GM18526 (cell line): Measurements from ENCODE around the gene CHST13.

Experiments
- POLR2A ChIP-seq: IDR thresholded peaks from 3 replicates; pipeline ENCODE4 v1.6.1; 2011; ENCODE audit not compliant: insufficient read length; ENCODE audit errors: extremely low read depth

Gene CHST13

DNA sequence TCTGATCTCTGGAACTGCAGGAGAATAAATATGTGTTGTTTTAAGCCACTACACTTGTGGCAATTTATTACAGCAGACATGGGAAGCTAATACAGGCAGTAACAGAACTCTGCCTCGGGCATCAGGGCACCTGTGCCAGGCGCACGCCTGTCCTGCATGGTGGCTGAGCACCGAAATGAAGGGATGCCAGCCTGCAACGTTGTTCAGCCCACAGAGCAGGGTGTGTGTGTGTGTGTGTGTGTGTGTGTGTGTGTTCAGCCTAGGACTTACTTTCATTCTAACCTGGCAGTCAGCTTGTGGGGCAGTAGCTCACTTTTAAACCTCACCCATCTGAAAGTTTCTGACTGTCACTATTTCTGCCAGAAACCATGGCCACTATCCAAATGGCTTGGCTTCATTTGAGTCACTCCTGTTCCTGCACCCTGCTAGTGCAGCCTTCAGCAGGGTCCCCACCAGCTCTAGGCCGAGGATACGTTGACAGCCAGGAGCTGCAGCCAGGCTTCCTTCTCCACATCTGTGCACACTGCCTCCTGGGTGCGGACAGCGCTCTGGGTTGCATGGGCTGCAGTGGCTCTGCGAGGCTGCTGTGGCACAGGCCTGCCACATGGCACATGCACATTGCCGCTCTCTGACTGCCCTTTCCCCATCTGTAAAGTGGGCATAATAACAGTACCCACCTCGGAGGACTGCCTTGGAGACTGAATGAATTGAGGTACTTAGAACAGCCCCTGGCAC, 10.9 kb upstream of the CHST13 start:
- no peak for TF ChIP-seq POLR2A

DNA sequence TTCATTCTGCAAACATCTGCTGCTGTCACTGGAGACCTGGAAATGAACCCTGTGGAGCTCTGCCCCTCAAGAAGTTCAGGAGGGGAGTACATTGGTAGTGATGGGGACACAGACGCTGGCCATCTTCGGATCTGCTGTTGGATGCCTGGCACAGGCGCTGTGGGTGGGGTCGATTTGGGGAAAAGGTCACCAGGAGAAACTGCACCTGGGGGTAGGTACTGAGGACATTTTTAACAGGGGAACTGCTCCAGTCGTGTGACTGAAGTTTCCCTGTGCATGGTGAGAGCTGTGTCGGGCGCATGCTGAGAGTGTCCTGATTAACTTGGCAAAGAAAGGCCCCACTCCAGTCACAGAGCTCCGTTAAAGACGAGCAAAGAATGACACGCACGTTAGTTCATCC, 9.8 kb upstream of the CHST13 start:
- TF ChIP-seq POLR2A: no peak

DNA sequence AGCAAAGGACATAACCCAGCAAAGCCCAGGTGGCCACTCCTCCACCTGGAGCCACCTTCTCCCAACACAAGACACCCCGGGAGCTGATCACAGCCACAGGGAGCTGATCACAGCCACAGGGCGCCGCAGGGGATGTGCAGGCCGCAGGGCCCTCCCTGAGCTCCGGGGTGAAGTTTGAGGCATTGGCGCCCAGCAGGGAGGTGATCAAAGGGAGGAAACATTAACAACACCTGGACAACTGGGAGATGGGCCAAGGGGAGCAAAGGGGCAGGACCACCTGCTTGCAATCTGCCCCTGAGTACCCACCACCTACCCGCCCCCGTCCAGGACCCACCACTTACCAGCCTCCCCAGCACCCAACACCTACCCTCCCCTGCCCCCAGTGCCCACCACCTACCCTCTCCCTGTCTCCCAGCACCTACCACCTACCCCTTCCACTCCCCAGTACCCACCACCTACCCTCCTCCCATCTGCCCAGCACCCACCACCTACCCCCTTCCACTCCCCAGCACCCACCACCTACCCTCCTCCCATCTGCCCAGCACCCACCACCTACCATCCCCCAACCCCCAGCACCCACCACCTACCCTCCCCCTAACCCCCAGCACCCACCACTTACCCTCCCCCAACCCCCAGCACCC, 8.8 kb upstream of the CHST13 start:
- no peak for TF ChIP-seq POLR2A

DNA sequence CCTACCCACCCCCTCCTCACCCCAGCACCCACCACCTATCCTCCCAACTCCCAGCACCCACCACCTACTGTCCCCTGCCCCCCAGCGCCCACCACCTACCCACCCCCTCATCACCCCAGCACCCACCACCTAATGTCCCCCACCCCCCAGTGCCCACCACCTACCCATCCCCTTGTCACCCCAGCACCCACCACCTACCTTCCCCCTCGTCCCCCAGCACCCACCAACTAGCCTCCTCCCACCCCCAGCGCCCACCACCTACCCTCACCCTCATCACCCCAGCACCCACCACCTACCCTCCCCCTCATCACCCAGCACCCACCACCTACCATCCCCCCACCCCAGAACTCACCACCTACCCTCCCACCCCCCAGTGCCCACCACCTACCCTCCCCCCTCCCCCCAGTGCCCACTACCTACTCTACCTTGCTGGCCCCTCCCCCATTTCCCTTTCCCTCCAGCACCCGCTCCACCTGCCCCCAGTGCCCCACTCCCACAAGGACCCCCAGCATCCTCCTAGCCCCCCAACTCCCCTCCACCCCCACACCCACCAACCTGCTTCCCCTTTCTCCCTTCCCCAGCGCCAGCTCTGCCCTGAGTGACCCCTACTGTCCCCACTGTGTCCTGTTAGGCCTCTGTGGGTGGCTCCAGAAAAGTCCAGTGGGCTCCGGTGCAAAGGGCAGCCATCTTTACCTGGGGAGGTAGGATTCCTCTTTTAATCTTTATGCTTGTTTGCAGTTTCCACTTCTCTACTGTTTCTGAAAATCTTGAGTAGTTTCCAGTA, 7.6 kb upstream of the CHST13 start:
- no peak for TF ChIP-seq POLR2A

DNA sequence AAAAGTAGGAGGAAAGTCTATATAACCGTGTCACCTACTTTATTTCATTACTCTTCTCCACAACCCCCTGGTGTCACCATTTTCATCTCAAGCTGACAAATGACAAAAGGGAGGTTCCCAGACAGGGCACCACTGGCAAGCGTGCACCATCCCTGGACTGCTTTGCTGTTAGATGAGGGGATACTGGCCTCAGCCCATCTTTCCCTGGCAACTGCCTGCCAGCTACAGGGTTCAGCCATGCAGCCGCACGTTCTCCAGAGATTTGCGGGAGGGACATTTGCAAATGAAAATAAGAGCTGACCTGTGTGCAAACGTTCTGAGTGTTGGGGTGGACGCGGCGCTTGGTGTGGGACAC, 7.0 kb upstream of the CHST13 start:
- no peak for TF ChIP-seq POLR2A

DNA sequence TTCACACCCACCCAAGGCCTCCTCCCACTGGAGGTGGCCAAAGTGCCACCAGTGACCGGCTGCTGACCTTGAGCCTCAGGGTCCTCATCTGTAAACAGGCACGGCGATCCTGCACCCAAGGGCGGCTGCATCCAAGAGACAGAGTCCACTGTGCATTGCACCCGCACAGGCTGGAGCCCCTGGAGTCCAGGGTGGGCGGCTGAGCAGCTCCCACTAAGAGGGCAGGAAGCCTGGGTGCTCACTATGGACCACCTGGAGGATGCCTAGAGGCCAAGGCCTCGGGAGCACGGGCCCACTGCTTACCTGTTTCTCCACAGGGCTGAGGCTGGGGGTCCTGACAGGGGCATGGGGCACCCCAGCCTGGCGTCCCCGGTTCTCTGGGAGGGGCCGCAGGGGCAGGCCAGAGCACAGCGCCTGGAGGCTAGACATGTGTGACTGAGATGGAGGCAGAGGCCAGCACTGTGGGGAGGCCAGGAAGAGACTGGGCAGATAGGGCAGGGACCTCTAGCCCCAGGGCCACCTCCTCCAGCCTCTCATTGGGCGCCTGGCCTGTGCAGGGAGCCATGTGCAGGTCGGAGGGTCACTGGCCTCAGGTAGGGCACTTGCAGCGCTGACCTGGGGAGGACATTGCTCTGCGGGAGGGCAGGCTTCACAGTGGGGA, 6.5 kb upstream of the CHST13 start, which contains the start of gene UROC1:
TSS of gene UROC1 (minus strand) at position 483 of the 661 bp plus-strand sequence. CDS start at position 429, 54 bp downstream.
- no peak for TF ChIP-seq POLR2A

DNA sequence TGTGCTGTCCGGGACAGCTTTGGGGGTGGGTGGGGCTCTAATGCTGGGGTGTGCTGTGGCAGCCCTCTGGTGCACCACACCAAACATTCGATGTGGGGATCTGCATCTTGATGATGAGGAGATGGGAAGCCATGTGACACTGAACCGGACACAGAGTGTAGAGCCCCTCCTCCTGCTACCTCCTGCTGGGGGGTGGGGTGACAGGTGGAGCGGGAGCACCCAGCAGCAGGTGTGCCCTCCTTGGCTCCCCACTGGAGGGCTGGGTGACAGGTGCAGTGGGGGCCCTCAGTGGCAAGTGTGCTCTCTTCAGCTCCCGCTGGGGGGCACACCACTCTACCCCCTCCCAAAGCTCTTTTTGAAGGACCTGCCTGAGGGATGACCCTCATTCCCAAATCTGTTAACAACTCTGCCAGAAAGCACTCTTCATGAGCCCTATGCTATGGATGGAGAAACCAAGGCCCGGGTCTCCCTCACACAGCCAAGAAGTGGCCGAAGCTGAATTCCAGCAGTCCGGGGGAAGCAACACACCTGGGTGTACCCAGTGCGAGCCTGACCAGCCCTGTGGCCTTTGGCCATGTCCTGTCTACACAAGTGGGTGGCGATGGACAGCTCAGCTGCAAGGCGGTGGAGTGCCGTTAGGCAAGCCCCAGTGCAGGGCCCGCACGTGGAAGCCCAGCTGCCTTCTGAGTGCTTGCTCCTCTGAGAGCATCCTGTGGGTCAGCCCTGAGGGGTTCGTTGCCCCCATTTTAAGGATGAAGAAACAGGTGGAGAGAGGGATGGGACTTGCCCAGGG, 5.8 kb upstream of the CHST13 start:
- TF ChIP-seq POLR2A: no peak

DNA sequence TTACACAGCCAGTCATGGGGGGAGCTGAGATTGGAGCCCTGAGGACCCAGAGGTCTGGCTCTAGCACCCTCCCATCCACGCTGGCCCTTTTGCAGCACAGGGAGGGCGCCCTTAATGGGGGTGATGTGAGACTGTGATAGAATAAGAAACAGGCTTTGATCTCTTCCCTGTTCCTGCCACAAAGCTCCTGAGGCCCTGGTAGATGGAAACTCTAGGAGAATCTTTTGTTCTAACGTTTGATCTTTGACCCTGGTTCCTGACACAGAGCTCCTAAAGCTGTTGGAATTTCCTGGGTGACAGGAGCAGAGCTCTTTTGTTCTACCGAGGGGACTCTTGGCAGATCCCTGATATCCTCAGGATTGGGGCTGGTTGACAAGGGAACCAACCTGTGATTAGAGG, 5.2 kb upstream of the CHST13 start:
- TF ChIP-seq POLR2A: no peak

DNA sequence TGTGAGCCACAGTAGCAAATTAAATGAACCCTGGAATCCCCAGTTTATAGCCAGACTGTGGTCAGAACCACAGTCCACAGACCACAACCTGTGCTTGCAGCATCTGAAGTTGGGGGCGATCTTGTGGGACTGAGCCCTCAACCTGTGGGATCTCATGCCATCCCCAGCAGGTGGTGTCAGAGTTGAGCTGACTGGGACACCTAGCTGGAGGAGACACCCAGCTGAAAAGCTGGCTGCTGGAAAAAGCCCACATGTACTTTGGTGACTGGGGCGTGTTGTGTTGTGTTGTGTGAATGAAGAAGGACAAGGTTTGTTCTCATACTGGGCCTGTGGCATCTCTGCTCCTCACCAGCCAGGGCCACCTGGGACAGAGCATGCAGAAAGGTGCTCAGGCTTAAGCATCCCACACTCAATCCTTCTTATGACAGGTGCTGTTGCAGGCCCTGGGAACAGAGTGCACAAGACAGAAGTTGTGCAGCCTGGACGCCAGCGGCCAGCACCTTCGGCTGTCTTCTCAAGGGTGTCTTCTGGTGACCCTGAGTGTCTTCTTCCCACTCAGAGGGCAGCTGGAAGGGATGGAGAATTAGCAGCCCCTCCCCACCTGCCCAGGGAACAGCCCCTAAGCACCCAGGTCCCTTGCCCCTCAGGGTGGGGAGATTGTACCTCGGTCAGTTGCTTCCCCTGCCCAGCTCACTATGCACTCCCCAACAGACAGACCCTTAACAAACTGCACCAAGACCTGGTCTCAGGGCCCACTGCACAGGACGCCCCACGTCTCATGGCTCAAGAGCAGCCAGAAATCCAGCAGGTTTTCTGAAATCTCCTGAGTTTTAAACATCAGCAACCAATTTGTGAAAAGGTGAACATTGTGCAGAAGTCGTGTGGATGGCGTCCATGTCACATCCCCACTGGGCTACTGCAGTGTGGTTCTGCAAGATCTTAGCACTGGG, 4.2 kb upstream of the CHST13 start:
- TF ChIP-seq POLR2A: no peak

DNA sequence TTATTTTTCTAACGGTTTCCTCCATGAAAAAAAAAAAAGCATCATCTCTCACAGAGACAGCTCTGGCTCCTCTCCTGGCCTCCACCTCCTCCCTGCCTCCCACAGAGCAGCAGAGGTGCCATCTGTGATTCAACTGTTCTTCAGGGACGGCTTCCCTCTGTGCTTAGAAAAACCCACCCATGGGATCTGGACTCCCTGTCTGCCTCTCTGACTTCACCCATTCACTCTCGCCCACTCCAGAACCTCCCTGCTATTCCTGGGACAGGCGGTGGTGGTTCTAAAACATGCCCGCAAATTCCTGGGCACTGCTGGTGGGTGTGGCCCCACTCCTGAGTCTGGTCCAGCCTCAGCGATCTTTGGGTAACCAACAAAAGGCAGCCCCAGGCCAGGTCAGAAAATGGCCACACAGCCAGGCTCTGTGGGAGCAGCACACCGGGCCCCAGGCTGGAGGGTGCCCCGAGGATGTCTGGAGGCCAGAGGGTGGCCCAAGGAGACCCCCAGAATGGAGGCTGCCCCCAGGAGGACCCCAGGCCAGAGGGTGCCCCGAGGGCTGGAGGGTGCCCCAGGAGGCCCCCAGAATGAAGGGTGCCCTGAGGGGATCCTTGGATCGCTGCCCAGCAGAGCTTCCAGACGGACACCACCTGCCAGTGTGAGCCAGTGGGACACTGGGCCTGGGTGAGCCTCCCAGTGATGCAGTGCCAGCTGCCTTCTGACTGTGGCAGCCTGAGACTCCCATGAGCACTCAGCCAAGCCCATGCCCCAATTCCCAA, 2.6 kb upstream of the CHST13 start:
- TF ChIP-seq POLR2A: no peak

DNA sequence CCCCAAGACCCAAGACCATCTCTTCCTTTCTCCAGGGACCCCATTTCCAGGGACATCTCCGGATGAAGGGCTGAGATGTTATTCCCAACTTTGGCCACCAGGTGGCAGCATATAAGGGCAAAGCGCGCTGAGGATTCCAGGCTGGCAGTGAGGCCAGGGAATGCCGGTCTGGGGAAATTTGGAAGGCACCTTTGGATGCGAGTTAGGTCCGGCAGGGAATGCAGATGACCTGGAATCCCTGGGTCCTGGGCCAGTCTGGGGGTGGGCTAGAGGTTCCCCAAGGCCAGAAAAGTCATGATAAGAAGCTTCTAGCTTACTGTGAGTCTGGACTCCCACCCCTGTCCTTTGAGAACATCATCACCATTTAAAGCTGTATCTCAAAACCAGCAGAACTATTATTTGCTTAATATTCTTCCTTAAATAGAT, 1.6 kb upstream of the CHST13 start:
- TF ChIP-seq POLR2A: no peak

DNA sequence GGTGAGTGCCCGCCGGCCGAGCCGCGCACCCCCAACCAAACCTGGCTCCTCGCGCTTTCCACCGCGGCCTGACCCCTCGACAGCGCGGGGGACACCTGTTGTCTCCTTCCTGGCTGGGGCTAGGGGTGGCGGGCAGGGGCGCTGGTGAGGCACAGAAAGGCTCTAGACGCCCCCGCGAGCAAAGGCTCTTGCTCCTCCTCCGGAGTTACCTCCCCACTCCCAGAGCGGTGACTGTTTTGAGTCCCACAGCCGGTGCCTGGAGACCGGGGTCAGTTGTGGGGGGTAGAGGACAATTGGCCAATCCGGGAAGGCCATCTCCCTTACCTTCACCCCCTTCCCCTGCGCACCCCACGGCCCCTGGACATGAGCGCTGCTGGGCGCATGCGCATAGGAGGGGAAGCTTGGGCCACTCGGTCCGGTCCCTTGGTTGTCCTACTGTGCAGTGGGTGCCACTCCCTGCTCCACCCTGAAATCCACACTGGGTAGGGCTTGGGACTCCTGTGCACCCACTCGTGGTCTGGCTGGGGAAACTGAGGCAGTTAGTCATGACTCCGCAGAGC, 554 bp downstream of the CHST13 start:
- TF ChIP-seq POLR2A: no peak
